Neural cell (in vitro differentiated cells): ENCODE data around the gene OR10J4. TPM values are rescaled to one million over a fixed set of nuclear protein-coding genes. Genes with fewer than 3 reads are reported as not detected.

Experiments used
- H2AFZ ChIP-seq: fragments of 200-600, 300-800 bp; sonication (generic), shearing (Covaris generic); 2 replicates; pipeline ENCODE4 v1.6.0; 2014; ENCODE audit warnings: low read depth, mild to moderate bottlenecking, antibody characterized with exemption, low read length, moderate library complexity
- H3F3A ChIP-seq: fragments of 200-600 bp; shearing (Covaris generic); 2 replicates; pipeline ENCODE4 v1.6.1; 2016; ENCODE audit warnings: mild to moderate bottlenecking, moderate library complexity, mixed read lengths, antibody characterized with exemption, low read length; ENCODE audit not compliant: insufficient read depth, poor library complexity, severe bottlenecking
- H3K27ac ChIP-seq: fragments of 200-600, 300-800 bp; sonication (generic), shearing (Covaris generic); 2 replicates; pipeline ENCODE4 v1.5.1; 2014; ENCODE audit warnings: mild to moderate bottlenecking, low read length, moderate library complexity
- H3K27me3 ChIP-seq: fragments of 300-800, 200-600 bp; sonication (generic), shearing (Covaris generic); 2 replicates; pipeline ENCODE4 v1.6.0; 2014; ENCODE audit warnings: mild to moderate bottlenecking, low read depth, low read length, moderate library complexity; ENCODE audit not compliant: insufficient read depth
- H3K36me3 ChIP-seq: fragments of 300-800, 200-600 bp; sonication (generic), shearing (Covaris generic); 2 replicates; pipeline ENCODE4 v1.5.1; 2014; ENCODE audit warnings: mild to moderate bottlenecking, antibody characterized with exemption, low read length, moderate library complexity; ENCODE audit not compliant: insufficient read depth
- H3K4me2 ChIP-seq: fragments of 300-800, 200-600 bp; sonication (generic), shearing (Covaris generic); 2 replicates; pipeline ENCODE4 v1.6.0; 2014; ENCODE audit warnings: mild to moderate bottlenecking, low read length
- H3K4me3 ChIP-seq: fragments of 300-800, 200-600 bp; sonication (generic), shearing (Covaris generic); 2 replicates; pipeline ENCODE4 v1.5.1; 2014; ENCODE audit warnings: mild to moderate bottlenecking, low read length, moderate library complexity
- H3K79me2 ChIP-seq: fragments of 200-600 bp; shearing (Covaris generic); replicated peaks from 2 replicates; pipeline ENCODE4 v1.6.0; 2014; ENCODE audit warnings: mild to moderate bottlenecking, low read length, moderate library complexity; ENCODE audit not compliant: insufficient read depth
- H3K9ac ChIP-seq: fragments of 300-800, 200-600 bp; sonication (generic), shearing (Covaris generic); 2 replicates; pipeline ENCODE4 v1.6.1; 2016; ENCODE audit warnings: mild to moderate bottlenecking, low read length, mixed read lengths
- H3K9me2 ChIP-seq: fragments of 200-600 bp; shearing (Covaris generic); 2 replicates; pipeline ENCODE4 v1.6.1; 2016; ENCODE audit warnings: mild to moderate bottlenecking, low read length, mixed read lengths; ENCODE audit not compliant: insufficient read depth
- H3K9me3 ChIP-seq: fragments of 200-600, 300-800 bp; sonication (generic), shearing (Covaris generic); 2 replicates; pipeline ENCODE4 v1.6.1; 2016; ENCODE audit warnings: mild to moderate bottlenecking, mixed run types, low read length, moderate library complexity, mixed read lengths
- H4K20me1 ChIP-seq: fragments of 200-600 bp; shearing (Covaris generic); 2 replicates; pipeline ENCODE4 v1.6.1; 2016; ENCODE audit warnings: mild to moderate bottlenecking, mixed run types; ENCODE audit not compliant: insufficient read depth
- EP300 ChIP-seq: fragments of 450-650 bp; conservative IDR thresholded peaks from 2 replicates; pipeline ENCODE4 v1.6.1; 2014; ENCODE audit warnings: antibody characterized with exemption, mild to moderate bottlenecking, moderate library complexity; ENCODE audit not compliant: poor library complexity, severe bottlenecking
- EZH2 ChIP-seq: fragments of 200-600, 300-800 bp; shearing (Covaris generic), sonication (generic); IDR thresholded peaks from 2 replicates; pipeline ENCODE4 v1.6.1; 2014; ENCODE audit warnings: antibody characterized with exemption, low read length, borderline replicate concordance, mild to moderate bottlenecking; ENCODE audit not compliant: insufficient read depth, poor library complexity, severe bottlenecking
- MXI1 ChIP-seq: fragments of 450-650 bp; conservative IDR thresholded peaks from 2 replicates; pipeline ENCODE4 v1.6.1; 2014; ENCODE audit warnings: antibody characterized with exemption, mild to moderate bottlenecking; ENCODE audit not compliant: poor library complexity, severe bottlenecking
- POLR2AphosphoS5 ChIP-seq: IDR thresholded peaks from 2 replicates; pipeline ENCODE4 v1.6.1; 2012
- RAD21 ChIP-seq: fragments of 450-650 bp; conservative IDR thresholded peaks from 2 replicates; pipeline ENCODE4 v1.6.1; 2014; ENCODE audit warnings: antibody characterized with exemption, mild to moderate bottlenecking, moderate library complexity
- SMC3 ChIP-seq: fragments of 450-650 bp; conservative IDR thresholded peaks from 2 replicates; pipeline ENCODE4 v1.6.1; 2014; ENCODE audit warnings: antibody characterized with exemption, mild to moderate bottlenecking, moderate library complexity; ENCODE audit not compliant: poor library complexity
- TAF1 ChIP-seq: IDR thresholded peaks from 2 replicates; pipeline ENCODE4 v1.6.1; 2012; ENCODE audit warnings: low read depth
- polyA plus RNA-seq: library from polyadenylated mRNA; depleted of rRNA; stranded (reverse); fragments of >200 nt; gene quantifications from 2 replicates; pipeline ENCODE4 v1.2.3, GENCODE V29; 2014
- TF ChIP-seq, protein P1 (sequence below): fragments of 450-650 bp; IDR thresholded peaks from 2 replicates; pipeline ENCODE4 v1.5.1; 2014; ENCODE audit warnings: antibody characterized with exemption, mild to moderate bottlenecking, moderate library complexity; ENCODE audit not compliant: poor library complexity, severe bottlenecking
- TF ChIP-seq, protein P2 (sequence below): IDR thresholded peaks from 2 replicates; pipeline ENCODE4 v1.6.1; 2012; ENCODE audit warnings: borderline replicate concordance

The OR10J4 gene
- polyA plus RNA-seq, 1 donor from 2014 or later = not detected

DNA sequence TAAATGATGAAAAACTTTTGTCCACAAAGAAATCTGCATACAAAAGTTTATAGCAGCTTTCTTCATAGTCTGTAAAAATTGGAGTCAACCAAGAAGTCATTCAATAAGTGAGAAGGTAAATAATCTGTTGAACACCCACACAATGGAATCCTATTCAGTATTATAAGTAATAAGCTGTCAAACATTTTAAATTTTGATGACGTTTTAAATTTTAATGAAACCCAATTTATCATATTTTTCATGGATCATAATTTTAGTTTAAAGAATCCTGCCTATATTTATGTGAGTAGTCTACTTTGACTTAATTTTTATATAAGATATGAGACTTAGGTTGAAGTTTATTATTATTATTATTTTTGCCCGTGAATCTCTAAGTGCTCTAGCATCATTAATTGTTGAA, 27.5 kb downstream of the OR10J4 start:
- H3F3A ChIP-seq = no peaks in the 10 kb centered on the region
- no peaks in the 10 kb centered on the region for H3K27me3 ChIP-seq

DNA sequence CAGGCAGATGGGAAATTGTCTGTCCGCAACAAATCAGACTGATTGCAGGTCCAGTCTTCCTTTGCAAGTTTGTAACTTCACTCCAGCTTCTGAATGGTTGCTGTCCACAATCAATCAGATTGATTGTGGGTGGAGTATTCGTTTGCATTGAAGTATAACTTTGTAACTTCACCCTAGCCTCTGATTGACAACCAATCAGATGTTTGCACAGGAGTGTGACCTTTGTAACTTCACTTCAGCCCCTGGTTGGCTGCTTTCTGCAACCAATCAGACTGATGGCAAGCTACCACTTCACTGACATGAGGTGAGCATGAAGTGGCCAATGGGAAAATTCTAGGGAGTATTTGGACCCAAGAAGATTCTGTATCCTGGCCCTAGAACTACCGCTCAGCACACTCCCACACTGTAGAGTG, 33.2 kb downstream of the OR10J4 start:
- Histone ChIP-seq H4K20me1 (no peaks in the 10 kb centered on the region), H3K27me3 (no peaks in the 10 kb centered on the region), H2AFZ (no peak overlapping the region), H3K27ac (no peak overlapping the region), H3K4me3 (no peak overlapping the region), H3K4me2 (no peak overlapping the region), H3K9ac (no peak overlapping the region), H3K79me2 (no peaks in the 10 kb centered on the region), H3K9me2 (no peaks in the 10 kb centered on the region), H3F3A (no peaks in the 10 kb centered on the region), H3K36me3 (no peaks in the 10 kb centered on the region), H3K9me3 (no peaks in the 10 kb centered on the region)
- TF ChIP-seq, protein P1, sequence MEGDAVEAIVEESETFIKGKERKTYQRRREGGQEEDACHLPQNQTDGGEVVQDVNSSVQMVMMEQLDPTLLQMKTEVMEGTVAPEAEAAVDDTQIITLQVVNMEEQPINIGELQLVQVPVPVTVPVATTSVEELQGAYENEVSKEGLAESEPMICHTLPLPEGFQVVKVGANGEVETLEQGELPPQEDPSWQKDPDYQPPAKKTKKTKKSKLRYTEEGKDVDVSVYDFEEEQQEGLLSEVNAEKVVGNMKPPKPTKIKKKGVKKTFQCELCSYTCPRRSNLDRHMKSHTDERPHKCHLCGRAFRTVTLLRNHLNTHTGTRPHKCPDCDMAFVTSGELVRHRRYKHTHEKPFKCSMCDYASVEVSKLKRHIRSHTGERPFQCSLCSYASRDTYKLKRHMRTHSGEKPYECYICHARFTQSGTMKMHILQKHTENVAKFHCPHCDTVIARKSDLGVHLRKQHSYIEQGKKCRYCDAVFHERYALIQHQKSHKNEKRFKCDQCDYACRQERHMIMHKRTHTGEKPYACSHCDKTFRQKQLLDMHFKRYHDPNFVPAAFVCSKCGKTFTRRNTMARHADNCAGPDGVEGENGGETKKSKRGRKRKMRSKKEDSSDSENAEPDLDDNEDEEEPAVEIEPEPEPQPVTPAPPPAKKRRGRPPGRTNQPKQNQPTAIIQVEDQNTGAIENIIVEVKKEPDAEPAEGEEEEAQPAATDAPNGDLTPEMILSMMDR = no peak
- TF ChIP-seq TAF1 = no peak
- no peak for TF ChIP-seq POLR2AphosphoS5
- TF ChIP-seq SMC3 = no peak
- TF ChIP-seq EP300 = no peak
- TF ChIP-seq MXI1 = no peak
- TF ChIP-seq, protein P2, sequence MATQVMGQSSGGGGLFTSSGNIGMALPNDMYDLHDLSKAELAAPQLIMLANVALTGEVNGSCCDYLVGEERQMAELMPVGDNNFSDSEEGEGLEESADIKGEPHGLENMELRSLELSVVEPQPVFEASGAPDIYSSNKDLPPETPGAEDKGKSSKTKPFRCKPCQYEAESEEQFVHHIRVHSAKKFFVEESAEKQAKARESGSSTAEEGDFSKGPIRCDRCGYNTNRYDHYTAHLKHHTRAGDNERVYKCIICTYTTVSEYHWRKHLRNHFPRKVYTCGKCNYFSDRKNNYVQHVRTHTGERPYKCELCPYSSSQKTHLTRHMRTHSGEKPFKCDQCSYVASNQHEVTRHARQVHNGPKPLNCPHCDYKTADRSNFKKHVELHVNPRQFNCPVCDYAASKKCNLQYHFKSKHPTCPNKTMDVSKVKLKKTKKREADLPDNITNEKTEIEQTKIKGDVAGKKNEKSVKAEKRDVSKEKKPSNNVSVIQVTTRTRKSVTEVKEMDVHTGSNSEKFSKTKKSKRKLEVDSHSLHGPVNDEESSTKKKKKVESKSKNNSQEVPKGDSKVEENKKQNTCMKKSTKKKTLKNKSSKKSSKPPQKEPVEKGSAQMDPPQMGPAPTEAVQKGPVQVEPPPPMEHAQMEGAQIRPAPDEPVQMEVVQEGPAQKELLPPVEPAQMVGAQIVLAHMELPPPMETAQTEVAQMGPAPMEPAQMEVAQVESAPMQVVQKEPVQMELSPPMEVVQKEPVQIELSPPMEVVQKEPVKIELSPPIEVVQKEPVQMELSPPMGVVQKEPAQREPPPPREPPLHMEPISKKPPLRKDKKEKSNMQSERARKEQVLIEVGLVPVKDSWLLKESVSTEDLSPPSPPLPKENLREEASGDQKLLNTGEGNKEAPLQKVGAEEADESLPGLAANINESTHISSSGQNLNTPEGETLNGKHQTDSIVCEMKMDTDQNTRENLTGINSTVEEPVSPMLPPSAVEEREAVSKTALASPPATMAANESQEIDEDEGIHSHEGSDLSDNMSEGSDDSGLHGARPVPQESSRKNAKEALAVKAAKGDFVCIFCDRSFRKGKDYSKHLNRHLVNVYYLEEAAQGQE = no peak
- no peak for TF ChIP-seq EZH2
- TF ChIP-seq RAD21 = no peak

More for the DNA sequence above, 27.5 kb downstream of the OR10J4 start:
- Histone ChIP-seq H3K27ac (no peak overlapping the region), H3K79me2 (no peaks in the 10 kb centered on the region), H3K9me3 (peaks cover 4% of the 10 kb centered on the region), H2AFZ (no peak overlapping the region), H3K4me2 (no peak overlapping the region), H3K9me2 (no peaks in the 10 kb centered on the region), H3K36me3 (no peaks in the 10 kb centered on the region), H3K9ac (no peak overlapping the region), H3K4me3 (no peak overlapping the region), H4K20me1 (no peaks in the 10 kb centered on the region)
- TF ChIP-seq RAD21 (no peak), MXI1 (no peak), SMC3 (no peak), TAF1 (no peak), EZH2 (no peak), EP300 (no peak), POLR2AphosphoS5 (no peak)
- TF ChIP-seq, protein P1 = no peak
- TF ChIP-seq, protein P2 = no peak
